GM19328 (cell line): ENCODE measurements around the gene SPATA16.
"Not testable (repeated sequence)": the region's sequence is repeated elsewhere in the genome, so short reads cannot be mapped to it uniquely, and the experiment has no call there.

ENCODE experiments used
- ATAC-seq: cut with Tn5 transposase; IDR thresholded peaks from one replicate; pipeline ENCODE4 v1.9.1; 2021; ENCODE audit warnings: mild to moderate bottlenecking, moderate library complexity; ENCODE audit not compliant: unreplicated experiment

SPATA16 gene

DNA sequence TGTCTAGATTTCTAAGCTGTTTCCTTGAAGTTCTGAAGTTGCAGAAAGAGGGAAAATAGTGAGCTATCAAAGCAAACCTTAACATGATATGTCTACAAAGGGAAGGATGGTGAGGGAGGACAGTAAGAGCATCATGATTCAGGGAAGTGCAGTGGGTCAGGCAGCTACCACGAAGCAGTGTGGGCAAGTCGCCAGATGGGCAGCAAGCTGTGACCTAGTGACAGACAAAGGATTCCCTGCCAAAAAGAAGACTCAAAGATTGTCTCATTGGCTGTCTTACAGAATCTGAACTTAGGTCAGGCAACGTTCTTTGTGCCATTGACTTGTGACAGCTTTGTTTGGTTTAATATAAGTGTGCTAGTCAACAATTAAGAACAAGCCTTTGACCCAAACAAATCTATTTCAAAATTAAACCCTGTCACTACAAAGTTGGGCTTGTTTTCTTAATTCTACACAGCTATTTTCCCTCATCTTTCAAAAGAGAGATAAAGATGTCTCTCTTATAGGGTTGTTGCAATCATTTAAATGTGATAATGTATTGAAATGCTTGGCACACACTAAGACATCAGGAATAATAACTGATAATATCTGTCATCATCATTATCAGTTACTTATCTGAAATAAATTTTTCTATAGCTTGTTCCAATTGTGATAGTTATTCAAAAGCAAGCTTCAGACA is 237.3 kb downstream of the SPATA16 start:
- ATAC-seq = no peak

DNA sequence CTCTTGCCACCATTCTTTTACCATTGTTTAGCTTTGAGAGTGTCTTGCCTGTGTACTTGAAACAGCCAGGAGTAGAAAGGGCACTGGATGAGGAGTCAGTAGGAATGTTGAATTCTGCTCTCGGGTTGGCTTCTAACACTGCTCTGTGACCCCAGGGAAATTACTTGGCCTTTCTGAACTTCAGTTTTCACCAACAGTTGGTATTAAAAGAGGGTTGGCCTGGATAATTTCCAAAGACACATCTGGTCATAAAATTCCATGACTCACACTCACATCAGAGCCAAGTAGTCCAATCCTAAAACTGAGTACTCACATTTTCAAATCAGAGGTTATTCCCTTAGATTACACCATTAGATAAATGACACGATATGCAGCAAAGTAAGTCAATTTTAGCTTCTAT is 248.9 kb downstream of the SPATA16 start:
- ATAC-seq = no peak

GRCh38 chr3:172885704-172886103 is 255.3 kb downstream of the SPATA16 start:
- ATAC-seq = no peak

- no peak for ATAC-seq
These were observed 258.5 kb downstream of the SPATA16 start for GRCh38 chr3:172882563-172882962.

GRCh38 chr3:172879381-172879780 is 261.7 kb downstream of the SPATA16 start:
- ATAC-seq = not testable (repeated sequence)

DNA sequence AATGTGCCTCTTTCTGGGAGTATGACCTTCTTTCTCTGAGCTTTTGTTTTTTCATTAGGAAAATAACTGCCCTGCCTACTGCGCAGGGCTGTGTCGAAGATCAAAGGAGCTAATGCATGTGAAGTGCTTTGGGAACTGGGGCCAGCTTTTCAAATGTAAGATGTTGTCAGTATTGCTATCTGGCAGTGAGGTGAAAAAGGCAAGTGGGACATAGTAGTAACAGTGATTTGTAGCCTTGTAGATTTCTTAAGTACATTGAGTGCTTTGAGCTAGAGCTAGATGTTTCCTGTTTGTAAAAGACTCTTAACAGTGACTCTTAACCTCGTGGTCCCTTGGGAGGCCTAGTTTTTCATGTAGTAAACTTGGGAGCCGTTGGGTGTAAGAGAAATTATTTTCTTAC is 264.0 kb downstream of the SPATA16 start:
- ATAC-seq = no peak

- no peak for ATAC-seq
These were observed 264.7 kb downstream of the SPATA16 start for GRCh38 chr3:172876297-172876696.

DNA sequence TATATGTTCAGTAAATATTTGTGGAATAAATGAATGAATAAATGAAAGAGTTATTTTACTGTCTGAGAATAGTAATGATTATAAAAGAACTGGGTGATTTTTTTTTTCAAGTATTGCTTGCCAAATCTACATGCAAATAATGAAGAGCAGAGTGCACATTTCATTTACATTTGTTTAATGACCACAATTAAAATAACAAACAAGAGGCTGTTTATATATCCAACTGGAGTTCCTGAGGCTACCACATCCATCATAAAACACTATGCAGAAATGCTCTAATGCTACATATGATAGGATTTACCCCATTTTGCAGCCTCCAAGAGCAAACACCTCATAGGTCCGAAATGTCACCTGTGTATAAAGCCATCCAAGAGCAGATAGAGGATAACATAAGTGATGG is 266.0 kb downstream of the SPATA16 start:
- no peak for ATAC-seq

DNA sequence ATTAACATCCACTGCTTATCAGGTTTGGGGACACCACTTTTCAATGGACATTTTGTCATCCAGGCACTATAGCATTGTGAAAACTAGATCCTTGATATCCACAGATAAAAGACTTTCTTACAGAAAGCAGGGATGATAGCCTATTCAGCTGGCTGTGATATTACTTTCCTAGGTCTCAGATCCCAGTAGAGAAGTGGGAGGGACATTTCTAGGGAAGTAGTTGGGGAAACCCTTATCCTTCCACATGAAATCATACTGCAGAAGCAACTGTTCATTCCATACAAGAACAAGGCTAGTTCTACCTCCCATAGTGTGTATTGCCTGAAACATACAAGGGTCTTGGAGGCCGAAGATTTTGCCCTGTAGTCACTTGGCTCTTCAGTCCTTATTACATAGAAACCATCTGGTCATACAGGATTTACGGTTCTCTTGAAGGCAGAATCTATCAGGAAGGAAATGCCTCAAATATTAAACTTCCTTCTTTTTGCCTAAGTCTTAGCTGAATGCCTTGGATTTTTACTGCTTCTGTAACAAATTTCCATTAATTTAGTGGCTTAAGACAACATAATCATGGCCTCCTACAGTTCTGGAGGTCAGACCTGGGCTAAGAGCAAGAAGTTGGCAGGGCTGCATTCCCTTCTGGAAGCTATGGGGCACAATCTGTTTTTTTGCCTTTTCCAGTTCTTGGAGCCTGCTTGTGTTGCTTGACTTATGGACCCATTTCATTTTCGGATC is 271.1 kb downstream of the SPATA16 start:
- ATAC-seq = no peak

DNA sequence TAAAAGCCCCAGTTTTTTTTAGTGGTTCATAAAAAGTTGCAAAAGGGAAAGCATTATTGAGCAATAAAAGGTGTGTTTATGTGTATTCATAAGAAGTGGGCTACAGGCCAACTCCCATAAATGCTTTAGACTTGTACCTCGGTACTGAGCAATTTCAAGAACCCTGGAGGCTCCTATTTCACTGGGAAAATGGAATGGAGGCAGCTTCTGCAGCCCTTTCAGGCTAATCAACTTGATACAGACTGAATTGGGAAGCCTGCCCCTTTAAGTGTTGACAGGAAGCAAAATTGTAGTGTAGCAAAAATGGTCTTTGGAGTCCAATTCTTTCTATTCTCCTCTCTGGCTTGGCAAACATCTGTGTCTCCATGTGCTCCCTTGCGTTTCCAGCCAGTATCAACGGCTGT is 271.7 kb downstream of the SPATA16 start:
- ATAC-seq = no peak

DNA sequence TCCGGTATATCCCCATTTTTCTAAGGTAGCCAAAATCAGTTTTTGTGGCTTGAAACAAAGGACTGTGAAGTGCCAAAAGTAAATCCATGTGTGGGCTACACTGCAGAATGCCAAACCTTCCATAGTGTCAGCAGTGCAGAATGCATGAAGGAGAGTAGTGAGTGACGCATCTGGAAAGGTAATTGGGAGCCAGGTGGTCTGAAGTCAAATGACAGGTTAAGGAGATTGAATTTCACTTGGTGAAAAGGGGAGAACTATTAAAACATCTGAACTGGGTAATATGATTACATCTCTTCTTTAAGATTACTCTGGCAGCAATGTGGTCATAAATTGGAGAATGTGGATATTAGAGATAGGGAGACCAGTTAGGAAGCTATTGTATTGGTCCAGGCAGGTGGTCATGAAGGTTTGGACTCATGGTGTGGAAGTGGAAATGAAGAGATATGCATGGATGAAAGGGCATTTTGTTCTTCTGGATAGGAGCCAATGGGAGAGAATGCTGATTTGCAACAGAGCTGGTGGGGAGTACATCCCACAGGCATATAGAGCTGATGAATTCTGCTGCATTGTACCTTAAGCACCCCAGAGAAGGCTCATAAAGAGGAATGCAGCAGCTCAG is 272.3 kb downstream of the SPATA16 start:
- no peak for ATAC-seq

- ATAC-seq = not testable (repeated sequence)
These were observed 274.2 kb downstream of the SPATA16 start for GRCh38 chr3:172866726-172867350.

DNA sequence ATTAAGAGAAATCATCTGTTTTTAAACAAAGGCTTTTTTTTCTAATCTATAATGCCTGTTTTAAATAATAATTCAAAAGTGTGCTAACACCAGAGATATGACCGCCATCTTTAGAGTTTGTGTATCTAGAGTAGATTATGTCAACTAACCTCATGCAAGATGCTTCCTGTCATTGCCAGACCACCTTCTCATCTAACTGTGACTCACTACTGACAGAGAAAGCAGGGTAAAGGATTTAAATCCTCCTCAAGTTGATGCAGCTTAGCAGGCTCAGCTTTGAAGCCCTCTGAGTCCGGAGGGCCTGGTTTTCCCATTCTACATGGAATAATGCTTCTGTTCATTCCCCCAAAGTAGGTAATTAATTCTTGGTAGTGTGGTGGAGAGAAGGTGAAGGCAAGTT is 282.0 kb downstream of the SPATA16 start:
- no peak for ATAC-seq

DNA sequence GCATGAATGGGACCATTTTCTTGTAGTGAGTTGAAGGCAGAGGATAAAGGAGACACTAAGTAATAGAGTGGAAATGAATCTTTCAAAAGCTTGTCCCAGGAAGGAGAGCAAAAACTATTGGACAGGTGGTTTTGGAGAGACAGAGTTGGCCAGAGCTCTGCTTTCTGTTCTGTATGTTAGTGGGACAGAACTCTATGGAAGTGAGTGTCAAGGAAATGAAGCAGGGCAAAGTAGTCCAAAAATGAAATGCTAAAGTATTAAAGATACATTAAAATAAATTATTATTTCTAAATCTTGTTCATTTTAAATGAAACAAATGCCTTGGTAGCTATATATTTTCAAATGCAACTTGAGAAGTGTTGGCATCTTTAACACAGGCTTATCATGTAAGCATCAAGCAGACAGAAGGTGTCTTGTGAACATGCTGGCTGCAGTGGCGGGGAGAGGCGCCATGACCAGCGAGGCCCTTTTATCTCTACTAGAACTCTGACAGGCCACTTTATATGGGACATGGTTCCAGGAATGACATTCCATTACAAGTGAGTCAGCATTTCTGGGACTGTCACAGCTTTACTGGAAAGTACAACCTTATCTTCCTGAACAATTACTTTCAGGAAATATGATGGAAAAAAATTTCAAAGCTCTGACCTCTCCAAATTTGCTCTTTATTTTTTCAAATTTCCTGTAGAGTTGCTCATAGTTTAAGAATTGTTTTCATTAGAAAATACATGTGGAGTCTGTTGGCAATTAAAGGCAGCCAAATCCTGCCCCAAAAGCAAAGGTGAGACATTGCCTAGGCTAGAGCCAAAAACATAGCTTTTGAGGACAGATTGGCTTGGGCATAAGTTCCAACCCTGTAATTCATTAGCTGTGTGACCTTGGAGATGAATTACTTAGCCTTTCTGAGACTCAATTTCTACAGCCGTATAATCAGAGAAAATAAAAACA is 284.0 kb downstream of the SPATA16 start:
- ATAC-seq = no peak

DNA sequence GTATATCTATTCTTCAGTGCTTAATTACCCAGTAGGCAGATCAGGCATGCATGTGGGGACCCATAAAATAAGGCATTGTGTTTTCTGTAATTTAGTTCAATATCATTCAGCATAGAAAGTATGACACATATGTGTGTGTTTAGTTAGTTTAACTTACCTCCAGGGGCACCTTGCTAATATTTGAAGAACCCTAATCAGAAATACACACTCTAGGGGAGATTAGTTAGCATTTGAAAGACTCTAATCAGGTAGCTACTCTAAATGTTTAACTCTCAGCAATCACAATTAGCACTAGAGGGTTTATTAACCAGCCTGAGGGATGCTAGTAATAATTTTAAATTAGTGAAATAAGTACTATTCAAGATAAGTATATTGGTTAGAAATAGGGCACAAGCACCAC is 286.0 kb downstream of the SPATA16 start:
- no peak for ATAC-seq

DNA sequence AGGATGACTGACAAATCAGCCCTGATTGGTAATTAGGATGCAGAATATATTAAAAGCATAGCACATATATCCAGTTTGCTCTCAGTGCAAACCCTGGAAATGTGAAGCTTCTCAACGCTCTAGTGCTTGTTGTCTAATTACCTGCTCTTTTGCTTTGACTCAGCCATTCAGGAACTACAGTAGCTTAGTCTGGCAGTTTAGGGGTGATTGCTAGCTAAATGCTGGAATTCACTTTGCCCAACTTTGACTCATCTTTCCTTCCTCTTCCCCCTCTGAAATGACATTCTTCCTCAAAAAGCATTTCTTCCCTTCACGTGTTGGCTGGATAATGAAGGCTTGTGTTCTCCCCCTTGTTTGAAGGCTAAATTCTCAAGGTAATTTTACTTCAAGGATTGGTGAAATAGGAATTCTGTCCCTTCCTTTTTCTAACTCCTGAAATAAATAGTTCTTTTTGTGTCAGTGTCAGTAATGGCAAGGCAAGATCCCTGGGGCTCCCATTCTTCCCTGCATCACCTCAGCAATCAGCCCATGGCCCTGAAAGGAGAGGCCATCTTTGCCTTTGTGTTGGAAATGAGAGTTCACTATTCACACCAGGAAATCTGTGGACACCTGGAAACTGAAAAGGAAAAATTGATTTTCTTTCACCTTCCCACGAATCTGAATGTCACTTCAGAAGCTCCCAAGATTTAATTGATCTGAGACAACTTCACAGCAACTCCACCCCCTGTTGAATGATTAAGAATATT is 286.9 kb downstream of the SPATA16 start:
- no peak for ATAC-seq

- ATAC-seq = no peak
These were observed 288.0 kb downstream of the SPATA16 start for GRCh38 chr3:172853005-172853404.

DNA sequence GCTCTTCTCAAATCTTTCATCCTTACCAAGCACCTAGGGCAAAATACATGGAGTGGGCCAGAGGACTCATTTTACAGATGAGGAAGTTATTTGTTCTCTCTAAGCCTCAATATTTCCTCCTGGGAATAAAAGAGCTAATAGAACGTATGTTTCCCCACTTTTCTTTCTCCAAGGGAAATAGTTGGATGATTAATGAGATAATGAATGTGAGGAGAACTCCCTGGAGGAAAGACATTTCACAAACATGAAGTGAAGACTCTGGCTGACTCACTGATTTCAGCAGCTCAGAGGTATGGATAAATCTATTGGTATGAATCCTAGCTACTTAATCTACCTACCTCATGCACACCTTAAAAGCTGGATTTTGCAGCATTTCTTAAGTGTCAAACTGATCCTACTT is 292.1 kb downstream of the SPATA16 start:
- no peak for ATAC-seq

DNA sequence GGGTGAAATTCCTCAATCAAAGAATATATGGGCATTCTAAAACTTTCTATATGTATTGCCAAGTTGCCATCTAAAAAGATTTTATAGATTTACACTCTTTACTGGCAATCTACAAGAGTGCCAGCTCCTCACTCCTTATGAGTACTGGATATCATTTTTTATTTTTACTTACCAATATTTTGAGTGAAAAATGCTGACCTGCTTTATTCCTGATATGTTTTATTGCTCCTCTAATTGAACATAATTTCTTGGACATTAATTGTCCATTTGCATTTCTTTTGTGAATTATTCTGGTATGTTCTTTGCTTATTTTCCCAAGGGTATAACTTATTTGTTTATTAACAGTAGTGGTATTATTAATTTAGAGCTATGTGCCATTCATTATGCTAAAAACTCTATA is 293.7 kb downstream of the SPATA16 start:
- no peak for ATAC-seq

GRCh38 chr3:172846706-172847105 is 294.3 kb downstream of the SPATA16 start:
- ATAC-seq = no peak
